WTC11 (cell line): ENCODE data around the gene SOCS2. TPM values are rescaled to one million over a fixed set of nuclear protein-coding genes. Genes with fewer than 3 reads are reported as not detected.

Experiments
- ATAC-seq: fragments of 200-7000 bp; cut with Tn5 transposase; 2 replicates; pipeline ENCODE4 v1.10.0; 2021; ENCODE audit warnings: mild to moderate bottlenecking, moderate library complexity
- CTCF ChIA-PET: fragments of 300-600 bp; sonication (Branson Sonifier 250); formaldehyde crosslinking; loops from one replicate; lab custom pipeline; 2021; ENCODE audit warnings: antibody characterized with exemption; lab: Charles Lee
- POLR2A ChIA-PET: fragments of 350-600 bp; sonication (Branson Sonifier 250); formaldehyde crosslinking; loops from one replicate; lab custom pipeline; 2021; ENCODE audit warnings: antibody characterized with exemption; lab: Charles Lee
- DNase-seq: peaks from one replicate; pipeline ENCODE4 v3.0.0; 2021; ENCODE audit warnings: low spot score
- H3K27ac Mint-ChIP-seq: 2 replicates; pipeline ENCODE4 v1.8.0; 2021; ENCODE audit warnings: mixed read lengths
- H3K27me3 Mint-ChIP-seq: 2 replicates; pipeline ENCODE4 v1.8.0; 2021; ENCODE audit warnings: low read depth, mild to moderate bottlenecking, moderate library complexity, mixed read lengths
- H3K36me3 Mint-ChIP-seq: 2 replicates; pipeline ENCODE4 v1.8.0; 2021; ENCODE audit warnings: mixed read lengths
- H3K4me1 Mint-ChIP-seq: 2 replicates; pipeline ENCODE4 v1.8.0; 2022; ENCODE audit warnings: mixed read lengths
- H3K4me3 Mint-ChIP-seq: 2 replicates; pipeline ENCODE4 v1.8.0; 2021; ENCODE audit warnings: mild to moderate bottlenecking, moderate library complexity, mixed read lengths
- H3K9me3 Mint-ChIP-seq: 2 replicates; pipeline ENCODE4 v1.8.0; 2021; ENCODE audit warnings: mixed read lengths
- ATF1 ChIP-seq: sonication (generic); formaldehyde crosslinking; IDR thresholded peaks from 2 replicates; pipeline ENCODE4 v1.8.1; 2023; ENCODE audit warnings: mild to moderate bottlenecking, moderate library complexity, missing genetic modification reagents
- CBFB ChIP-seq: sonication (generic); formaldehyde crosslinking; IDR thresholded peaks from 2 replicates; pipeline ENCODE4 v1.8.1; 2022; ENCODE audit warnings: mild to moderate bottlenecking, low read depth, missing genetic modification reagents
- GABPB1 ChIP-seq: sonication (generic); formaldehyde crosslinking; IDR thresholded peaks from 2 replicates; pipeline ENCODE4 v1.8.1; 2023; ENCODE audit warnings: mild to moderate bottlenecking, missing genetic modification reagents
- NR2C2 ChIP-seq: sonication (generic); formaldehyde crosslinking; IDR thresholded peaks from 2 replicates; pipeline ENCODE4 v1.8.0; 2022; ENCODE audit warnings: mild to moderate bottlenecking, missing genetic modification reagents
- RORB ChIP-seq: fragments of 250-450 bp; sonication (Bioruptor Pico); IDR thresholded peaks from 2 replicates; pipeline ENCODE4 v1.9.0; 2021; ENCODE audit warnings: mild to moderate bottlenecking
- SP1 ChIP-seq: sonication (generic); formaldehyde crosslinking; conservative IDR thresholded peaks from 2 replicates; pipeline ENCODE4 v1.8.1; 2022; ENCODE audit warnings: missing genetic modification reagents
- ZNF138 ChIP-seq: sonication (generic); formaldehyde crosslinking; conservative IDR thresholded peaks from 2 replicates; pipeline ENCODE4 v1.8.1; 2022; ENCODE audit warnings: mild to moderate bottlenecking, moderate library complexity, missing genetic modification reagents
- total RNA-seq: library from RNA; stranded (reverse); gene quantifications from 3 replicates; pipeline ENCODE4 v1.2.3, GENCODE V29; 2021
- TF ChIP-seq, protein P1 (sequence below): sonication (generic); formaldehyde crosslinking; IDR thresholded peaks from 2 replicates; pipeline ENCODE4 v1.8.1; 2022; ENCODE audit warnings: low read depth, mild to moderate bottlenecking, moderate library complexity, missing genetic modification reagents, borderline replicate concordance
- TF ChIP-seq, protein P2 (sequence below): sonication (generic); formaldehyde crosslinking; IDR thresholded peaks from 2 replicates; pipeline ENCODE4 v1.8.1; 2022; ENCODE audit warnings: mild to moderate bottlenecking, missing genetic modification reagents, moderate library complexity, borderline replicate concordance
- TF ChIP-seq, protein P3 (sequence below): sonication (generic); formaldehyde crosslinking; conservative IDR thresholded peaks from 2 replicates; pipeline ENCODE4 v1.8.1; 2022; ENCODE audit warnings: mild to moderate bottlenecking, missing genetic modification reagents
- TF ChIP-seq, protein P4 (sequence below): sonication (generic); formaldehyde crosslinking; IDR thresholded peaks from 2 replicates; pipeline ENCODE4 v1.8.0; 2022; ENCODE audit warnings: mild to moderate bottlenecking, missing genetic modification reagents
- TF ChIP-seq, protein P5 (sequence below): sonication (generic); formaldehyde crosslinking; IDR thresholded peaks from 2 replicates; pipeline ENCODE4 v1.8.0; 2023; ENCODE audit warnings: missing genetic modification reagents
- TF ChIP-seq, protein P6 (sequence below): fragments of 250-450 bp; sonication (Bioruptor Pico); IDR thresholded peaks from 2 replicates; pipeline ENCODE4 v1.9.0; 2021; ENCODE audit warnings: mild to moderate bottlenecking
- TF ChIP-seq, protein P7 (sequence below): sonication (generic); formaldehyde crosslinking; IDR thresholded peaks from 2 replicates; pipeline ENCODE4 v1.8.0; 2022; ENCODE audit warnings: mild to moderate bottlenecking, missing genetic modification reagents
- TF ChIP-seq, protein P8 (sequence below): sonication (generic); formaldehyde crosslinking; IDR thresholded peaks from 2 replicates; pipeline ENCODE4 v1.8.0; 2023; ENCODE audit warnings: missing genetic modification reagents, mild to moderate bottlenecking, borderline replicate concordance
- TF ChIP-seq, protein P9 (sequence below): sonication (generic); formaldehyde crosslinking; IDR thresholded peaks from 2 replicates; pipeline ENCODE4 v1.8.0; 2022; ENCODE audit warnings: missing genetic modification reagents

The SOCS2 gene
- total RNA-seq, 1 experiment from 2014 or later: 44.4 TPM

DNA sequence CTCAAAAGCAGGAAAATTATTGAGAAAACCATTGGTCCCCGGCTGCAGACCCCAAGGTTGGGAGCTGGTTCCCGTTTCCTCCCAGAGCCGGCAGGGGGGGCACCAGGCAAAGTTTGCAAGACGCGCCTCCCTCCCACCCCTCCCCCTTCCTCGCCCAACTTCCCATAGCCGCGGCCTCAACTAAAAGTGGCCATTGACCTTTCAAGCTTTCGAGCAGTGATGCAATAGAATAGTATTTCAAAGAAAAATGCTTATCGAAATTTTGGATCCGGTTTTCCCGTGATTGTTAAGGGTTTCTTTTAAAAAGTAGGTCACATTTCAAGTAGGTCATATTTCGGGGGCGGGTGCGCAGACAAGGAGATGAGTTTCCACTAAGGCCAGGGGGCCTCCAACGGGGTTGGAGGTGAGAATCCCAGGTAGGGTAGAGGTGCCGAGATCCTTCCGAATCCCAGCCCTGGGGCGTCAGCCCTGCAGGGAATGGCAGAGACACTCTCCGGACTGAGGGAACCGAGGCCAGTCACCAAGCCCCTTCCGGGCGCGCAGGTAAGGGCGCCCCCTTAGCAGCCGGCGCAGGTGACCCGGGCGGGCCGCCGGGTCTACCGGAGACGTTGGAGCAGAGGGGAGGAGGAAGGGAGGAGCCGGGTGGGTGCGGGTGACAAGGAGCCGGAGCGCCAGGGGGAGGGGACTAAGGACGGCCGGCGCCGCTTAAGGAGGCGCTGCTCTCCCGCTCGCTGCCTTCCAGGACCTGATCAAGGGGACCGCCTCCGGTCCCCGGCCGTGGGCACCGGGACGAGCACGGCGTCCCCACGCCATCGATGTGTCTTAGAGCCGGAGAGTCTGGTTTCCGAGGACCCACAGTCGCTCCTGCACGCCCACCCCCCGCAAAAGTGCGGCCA, 2.6 kb upstream of the SOCS2 start (continued):
- TF ChIP-seq ZNF138: no peak
- 0 out of 2 replicates have a peak, but pooled peaks have one; percentile 23 for TF ChIP-seq GABPB1 (CRISPR knock-in tag)

DNA sequence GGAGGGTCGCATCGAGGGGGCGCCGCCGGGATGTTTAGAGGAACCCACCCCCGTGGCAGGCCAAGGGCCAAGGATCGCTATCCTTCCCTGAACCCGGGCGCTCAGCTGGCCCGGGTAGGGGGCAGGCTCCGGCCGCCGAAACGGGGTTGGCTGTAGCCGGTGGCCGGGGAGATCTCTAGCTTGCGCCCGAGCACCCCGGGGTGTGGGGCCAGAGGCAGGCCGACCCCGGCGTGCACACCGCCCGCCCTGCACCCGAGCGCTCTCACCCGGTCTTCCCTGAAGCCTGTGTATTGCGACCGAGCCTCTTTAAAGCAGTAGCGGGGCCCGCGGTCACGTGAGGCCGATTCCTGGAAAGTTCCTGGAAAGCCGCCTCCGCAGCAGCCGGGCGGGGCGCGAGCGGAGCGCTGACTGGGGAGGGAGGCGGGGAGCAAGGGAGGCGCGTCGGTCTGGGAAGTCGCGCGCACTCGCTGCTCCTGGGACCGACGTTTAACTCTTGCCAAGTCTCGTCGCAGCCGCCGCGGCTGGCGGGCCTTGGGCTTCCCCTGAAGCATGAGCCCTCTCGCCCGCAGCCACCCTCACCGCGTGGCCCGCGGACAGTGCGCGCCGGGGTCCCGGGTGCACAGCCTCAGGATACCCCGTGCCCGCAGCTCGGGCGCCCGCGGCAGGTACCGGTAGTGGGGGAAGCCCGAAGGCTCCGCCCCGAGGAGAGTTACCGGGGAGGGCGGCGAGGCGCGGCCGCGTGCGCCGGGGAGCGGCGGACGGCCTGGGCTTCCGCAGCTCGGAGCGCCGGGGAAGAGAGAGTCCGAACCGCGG, 1.7 kb upstream of the SOCS2 start:
- Mint-ChIP-seq H3K4me3 (peak overlapping the region; percentile 85), H3K9me3 (no peaks in the 10 kb centered on the region), H3K4me1 (peaks cover 21% of the 10 kb centered on the region), H3K36me3 (peaks cover 27% of the 10 kb centered on the region), H3K27me3 (peaks cover 31% of the 10 kb centered on the region), H3K27ac (peak overlapping the region; percentile 32; the same call in 1 of the 2 replicates)
- ATAC-seq (peak; percentile 38), DNase-seq (peak; percentile 92)
- ChIA-PET POLR2A (interaction anchor here (0.8 to 1.6 kb wide), 3 partner anchors 13 to 505 kb away, joined by 3 read pairs; partner anchors contain the start of gene UBE2N), CTCF (interaction anchor here (1.0 to 5.2 kb wide), 6 partner anchors 112 to 531 kb away, joined by 3 to 69 read pairs (median 9); no protein-coding TSS in a partner anchor)
- TF ChIP-seq, protein P1, sequence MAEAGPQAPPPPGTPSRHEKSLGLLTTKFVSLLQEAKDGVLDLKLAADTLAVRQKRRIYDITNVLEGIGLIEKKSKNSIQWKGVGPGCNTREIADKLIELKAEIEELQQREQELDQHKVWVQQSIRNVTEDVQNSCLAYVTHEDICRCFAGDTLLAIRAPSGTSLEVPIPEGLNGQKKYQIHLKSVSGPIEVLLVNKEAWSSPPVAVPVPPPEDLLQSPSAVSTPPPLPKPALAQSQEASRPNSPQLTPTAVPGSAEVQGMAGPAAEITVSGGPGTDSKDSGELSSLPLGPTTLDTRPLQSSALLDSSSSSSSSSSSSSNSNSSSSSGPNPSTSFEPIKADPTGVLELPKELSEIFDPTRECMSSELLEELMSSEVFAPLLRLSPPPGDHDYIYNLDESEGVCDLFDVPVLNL: no peak; the same call in 1 of the 2 replicates
- TF ChIP-seq, protein P2, sequence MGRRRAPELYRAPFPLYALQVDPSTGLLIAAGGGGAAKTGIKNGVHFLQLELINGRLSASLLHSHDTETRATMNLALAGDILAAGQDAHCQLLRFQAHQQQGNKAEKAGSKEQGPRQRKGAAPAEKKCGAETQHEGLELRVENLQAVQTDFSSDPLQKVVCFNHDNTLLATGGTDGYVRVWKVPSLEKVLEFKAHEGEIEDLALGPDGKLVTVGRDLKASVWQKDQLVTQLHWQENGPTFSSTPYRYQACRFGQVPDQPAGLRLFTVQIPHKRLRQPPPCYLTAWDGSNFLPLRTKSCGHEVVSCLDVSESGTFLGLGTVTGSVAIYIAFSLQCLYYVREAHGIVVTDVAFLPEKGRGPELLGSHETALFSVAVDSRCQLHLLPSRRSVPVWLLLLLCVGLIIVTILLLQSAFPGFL (CRISPR knock-in tag): no peak
- TF ChIP-seq, protein P3, sequence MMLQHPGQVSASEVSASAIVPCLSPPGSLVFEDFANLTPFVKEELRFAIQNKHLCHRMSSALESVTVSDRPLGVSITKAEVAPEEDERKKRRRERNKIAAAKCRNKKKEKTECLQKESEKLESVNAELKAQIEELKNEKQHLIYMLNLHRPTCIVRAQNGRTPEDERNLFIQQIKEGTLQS (CRISPR knock-in tag): no peak
- TF ChIP-seq, protein P4, sequence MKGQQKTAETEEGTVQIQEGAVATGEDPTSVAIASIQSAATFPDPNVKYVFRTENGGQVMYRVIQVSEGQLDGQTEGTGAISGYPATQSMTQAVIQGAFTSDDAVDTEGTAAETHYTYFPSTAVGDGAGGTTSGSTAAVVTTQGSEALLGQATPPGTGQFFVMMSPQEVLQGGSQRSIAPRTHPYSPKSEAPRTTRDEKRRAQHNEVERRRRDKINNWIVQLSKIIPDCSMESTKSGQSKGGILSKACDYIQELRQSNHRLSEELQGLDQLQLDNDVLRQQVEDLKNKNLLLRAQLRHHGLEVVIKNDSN (CRISPR knock-in tag): peak; percentile 98
- TF ChIP-seq SP1 (CRISPR knock-in tag) (no peak), RORB (no peak), GABPB1 (CRISPR knock-in tag) (no peak), NR2C2 (no peak), CBFB (CRISPR knock-in tag) (no peak), ATF1 (CRISPR knock-in tag) (no peak)
- TF ChIP-seq, protein P5, sequence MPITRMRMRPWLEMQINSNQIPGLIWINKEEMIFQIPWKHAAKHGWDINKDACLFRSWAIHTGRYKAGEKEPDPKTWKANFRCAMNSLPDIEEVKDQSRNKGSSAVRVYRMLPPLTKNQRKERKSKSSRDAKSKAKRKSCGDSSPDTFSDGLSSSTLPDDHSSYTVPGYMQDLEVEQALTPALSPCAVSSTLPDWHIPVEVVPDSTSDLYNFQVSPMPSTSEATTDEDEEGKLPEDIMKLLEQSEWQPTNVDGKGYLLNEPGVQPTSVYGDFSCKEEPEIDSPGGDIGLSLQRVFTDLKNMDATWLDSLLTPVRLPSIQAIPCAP (CRISPR knock-in tag): no peak
- TF ChIP-seq, protein P6, sequence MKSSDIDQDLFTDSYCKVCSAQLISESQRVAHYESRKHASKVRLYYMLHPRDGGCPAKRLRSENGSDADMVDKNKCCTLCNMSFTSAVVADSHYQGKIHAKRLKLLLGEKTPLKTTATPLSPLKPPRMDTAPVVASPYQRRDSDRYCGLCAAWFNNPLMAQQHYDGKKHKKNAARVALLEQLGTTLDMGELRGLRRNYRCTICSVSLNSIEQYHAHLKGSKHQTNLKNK (CRISPR knock-in tag): 0 out of 2 replicates have a peak, but pooled peaks have one; percentile 28
- TF ChIP-seq, protein P7, sequence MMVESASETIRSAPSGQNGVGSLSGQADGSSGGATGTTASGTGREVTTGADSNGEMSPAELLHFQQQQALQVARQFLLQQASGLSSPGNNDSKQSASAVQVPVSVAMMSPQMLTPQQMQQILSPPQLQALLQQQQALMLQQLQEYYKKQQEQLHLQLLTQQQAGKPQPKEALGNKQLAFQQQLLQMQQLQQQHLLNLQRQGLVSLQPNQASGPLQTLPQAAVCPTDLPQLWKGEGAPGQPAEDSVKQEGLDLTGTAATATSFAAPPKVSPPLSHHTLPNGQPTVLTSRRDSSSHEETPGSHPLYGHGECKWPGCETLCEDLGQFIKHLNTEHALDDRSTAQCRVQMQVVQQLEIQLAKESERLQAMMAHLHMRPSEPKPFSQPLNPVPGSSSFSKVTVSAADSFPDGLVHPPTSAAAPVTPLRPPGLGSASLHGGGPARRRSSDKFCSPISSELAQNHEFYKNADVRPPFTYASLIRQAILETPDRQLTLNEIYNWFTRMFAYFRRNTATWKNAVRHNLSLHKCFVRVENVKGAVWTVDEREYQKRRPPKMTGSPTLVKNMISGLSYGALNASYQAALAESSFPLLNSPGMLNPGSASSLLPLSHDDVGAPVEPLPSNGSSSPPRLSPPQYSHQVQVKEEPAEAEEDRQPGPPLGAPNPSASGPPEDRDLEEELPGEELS: peak; percentile 75; the same call in 1 of the 2 replicates
- TF ChIP-seq, protein P8, sequence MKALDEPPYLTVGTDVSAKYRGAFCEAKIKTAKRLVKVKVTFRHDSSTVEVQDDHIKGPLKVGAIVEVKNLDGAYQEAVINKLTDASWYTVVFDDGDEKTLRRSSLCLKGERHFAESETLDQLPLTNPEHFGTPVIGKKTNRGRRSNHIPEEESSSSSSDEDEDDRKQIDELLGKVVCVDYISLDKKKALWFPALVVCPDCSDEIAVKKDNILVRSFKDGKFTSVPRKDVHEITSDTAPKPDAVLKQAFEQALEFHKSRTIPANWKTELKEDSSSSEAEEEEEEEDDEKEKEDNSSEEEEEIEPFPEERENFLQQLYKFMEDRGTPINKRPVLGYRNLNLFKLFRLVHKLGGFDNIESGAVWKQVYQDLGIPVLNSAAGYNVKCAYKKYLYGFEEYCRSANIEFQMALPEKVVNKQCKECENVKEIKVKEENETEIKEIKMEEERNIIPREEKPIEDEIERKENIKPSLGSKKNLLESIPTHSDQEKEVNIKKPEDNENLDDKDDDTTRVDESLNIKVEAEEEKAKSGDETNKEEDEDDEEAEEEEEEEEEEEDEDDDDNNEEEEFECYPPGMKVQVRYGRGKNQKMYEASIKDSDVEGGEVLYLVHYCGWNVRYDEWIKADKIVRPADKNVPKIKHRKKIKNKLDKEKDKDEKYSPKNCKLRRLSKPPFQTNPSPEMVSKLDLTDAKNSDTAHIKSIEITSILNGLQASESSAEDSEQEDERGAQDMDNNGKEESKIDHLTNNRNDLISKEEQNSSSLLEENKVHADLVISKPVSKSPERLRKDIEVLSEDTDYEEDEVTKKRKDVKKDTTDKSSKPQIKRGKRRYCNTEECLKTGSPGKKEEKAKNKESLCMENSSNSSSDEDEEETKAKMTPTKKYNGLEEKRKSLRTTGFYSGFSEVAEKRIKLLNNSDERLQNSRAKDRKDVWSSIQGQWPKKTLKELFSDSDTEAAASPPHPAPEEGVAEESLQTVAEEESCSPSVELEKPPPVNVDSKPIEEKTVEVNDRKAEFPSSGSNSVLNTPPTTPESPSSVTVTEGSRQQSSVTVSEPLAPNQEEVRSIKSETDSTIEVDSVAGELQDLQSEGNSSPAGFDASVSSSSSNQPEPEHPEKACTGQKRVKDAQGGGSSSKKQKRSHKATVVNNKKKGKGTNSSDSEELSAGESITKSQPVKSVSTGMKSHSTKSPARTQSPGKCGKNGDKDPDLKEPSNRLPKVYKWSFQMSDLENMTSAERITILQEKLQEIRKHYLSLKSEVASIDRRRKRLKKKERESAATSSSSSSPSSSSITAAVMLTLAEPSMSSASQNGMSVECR (CRISPR knock-in tag): 0 out of 2 replicates have a peak, but pooled peaks have one; percentile 7
- TF ChIP-seq, protein P9, sequence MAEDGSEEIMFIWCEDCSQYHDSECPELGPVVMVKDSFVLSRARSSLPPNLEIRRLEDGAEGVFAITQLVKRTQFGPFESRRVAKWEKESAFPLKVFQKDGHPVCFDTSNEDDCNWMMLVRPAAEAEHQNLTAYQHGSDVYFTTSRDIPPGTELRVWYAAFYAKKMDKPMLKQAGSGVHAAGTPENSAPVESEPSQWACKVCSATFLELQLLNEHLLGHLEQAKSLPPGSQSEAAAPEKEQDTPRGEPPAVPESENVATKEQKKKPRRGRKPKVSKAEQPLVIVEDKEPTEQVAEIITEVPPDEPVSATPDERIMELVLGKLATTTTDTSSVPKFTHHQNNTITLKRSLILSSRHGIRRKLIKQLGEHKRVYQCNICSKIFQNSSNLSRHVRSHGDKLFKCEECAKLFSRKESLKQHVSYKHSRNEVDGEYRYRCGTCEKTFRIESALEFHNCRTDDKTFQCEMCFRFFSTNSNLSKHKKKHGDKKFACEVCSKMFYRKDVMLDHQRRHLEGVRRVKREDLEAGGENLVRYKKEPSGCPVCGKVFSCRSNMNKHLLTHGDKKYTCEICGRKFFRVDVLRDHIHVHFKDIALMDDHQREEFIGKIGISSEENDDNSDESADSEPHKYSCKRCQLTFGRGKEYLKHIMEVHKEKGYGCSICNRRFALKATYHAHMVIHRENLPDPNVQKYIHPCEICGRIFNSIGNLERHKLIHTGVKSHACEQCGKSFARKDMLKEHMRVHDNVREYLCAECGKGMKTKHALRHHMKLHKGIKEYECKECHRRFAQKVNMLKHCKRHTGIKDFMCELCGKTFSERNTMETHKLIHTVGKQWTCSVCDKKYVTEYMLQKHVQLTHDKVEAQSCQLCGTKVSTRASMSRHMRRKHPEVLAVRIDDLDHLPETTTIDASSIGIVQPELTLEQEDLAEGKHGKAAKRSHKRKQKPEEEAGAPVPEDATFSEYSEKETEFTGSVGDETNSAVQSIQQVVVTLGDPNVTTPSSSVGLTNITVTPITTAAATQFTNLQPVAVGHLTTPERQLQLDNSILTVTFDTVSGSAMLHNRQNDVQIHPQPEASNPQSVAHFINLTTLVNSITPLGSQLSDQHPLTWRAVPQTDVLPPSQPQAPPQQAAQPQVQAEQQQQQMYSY (CRISPR knock-in tag): no peak; the same call in 1 of the 2 replicates
